Stimulated activated CD4-positive, alpha-beta T cell treated with anti-CD3 and anti-CD28 coated beads, Interleukin-4, amount 100 ng/mL, for 24 hours (primary cell): ENCODE measurements around the gene GLTPD2.
A peak's percentile ranks its signal among the peaks of the same experiment; 100 is the strongest.

ENCODE experiments used
- DNase-seq: peaks from one replicate; pipeline ENCODE4 v3.0.0-alpha.2; 2020

The GLTPD2 gene

GRCh38 chr17:4788807-4789700, at the start of gene GLTPD2:
GLTPD2 (plus strand) TSS chr17:4788964; CDS start chr17:4789012, 48 bp downstream.
- DNase-seq, result no peak

GRCh38 chr17:4739122-4740024, 49.4 kb upstream of the GLTPD2 start, which contains the start of the genes CXCL16 and ZMYND15:
CXCL16 (minus strand) TSS chr17:4739928; CDS start chr17:4739339, 589 bp downstream.
ZMYND15 (plus strand) TSS chr17:4739833; CDS start chr17:4740549, 716 bp downstream.
- peak; percentile 46 for DNase-seq

- no peak for DNase-seq
Observed at GRCh38 chr17:4740025-4740351, 48.8 kb upstream of the GLTPD2 start.

- no peak for DNase-seq
Observed at GRCh38 chr17:4740584-4740983, 48.2 kb upstream of the GLTPD2 start.

- no peak for DNase-seq
Observed at GRCh38 chr17:4741544-4741943, 47.2 kb upstream of the GLTPD2 start.

- DNase-seq, result no peak
Observed at GRCh38 chr17:4742133-4742532, 46.6 kb upstream of the GLTPD2 start.

- no peak for DNase-seq
Observed at GRCh38 chr17:4742629-4743028, 46.1 kb upstream of the GLTPD2 start.

- no peak for DNase-seq
Observed at GRCh38 chr17:4743216-4743615, 45.5 kb upstream of the GLTPD2 start.

GRCh38 chr17:4743898-4744297, 44.9 kb upstream of the GLTPD2 start:
- DNase-seq, result no peak

GRCh38 chr17:4744999-4745969, 43.5 kb upstream of the GLTPD2 start:
- DNase-seq, result no peak

GRCh38 chr17:4747847-4748246, 40.9 kb upstream of the GLTPD2 start:
- DNase-seq, result no peak

- DNase-seq, result no peak
Observed at GRCh38 chr17:4748686-4749085, 40.1 kb upstream of the GLTPD2 start.

- DNase-seq, result no peak
Observed at GRCh38 chr17:4750606-4751005, 38.2 kb upstream of the GLTPD2 start.

- no peak for DNase-seq
Observed at GRCh38 chr17:4751932-4752331, 36.8 kb upstream of the GLTPD2 start.

GRCh38 chr17:4753392-4753791, 35.4 kb upstream of the GLTPD2 start:
- no peak for DNase-seq

- DNase-seq, result no peak
Observed at GRCh38 chr17:4759776-4760236, 29.0 kb upstream of the GLTPD2 start.

- no peak for DNase-seq
Observed at GRCh38 chr17:4764595-4764994, 24.2 kb upstream of the GLTPD2 start.

GRCh38 chr17:4766201-4766600, 22.6 kb upstream of the GLTPD2 start:
- no peak for DNase-seq

- no peak for DNase-seq
Observed at GRCh38 chr17:4766723-4767122, 22.0 kb upstream of the GLTPD2 start.

- no peak for DNase-seq
Observed at GRCh38 chr17:4768298-4768697, 20.5 kb upstream of the GLTPD2 start.

- DNase-seq, result no peak
Observed at GRCh38 chr17:4769628-4770027, 19.1 kb upstream of the GLTPD2 start.

GRCh38 chr17:4771519-4772234, 17.1 kb upstream of the GLTPD2 start, which contains the start of gene TM4SF5:
TM4SF5 (plus strand) TSS chr17:4771886; CDS start chr17:4771923, 37 bp downstream.
- DNase-seq, result no peak
